Stimulated activated CD8-positive, alpha-beta memory T cell treated with anti-CD3 and anti-CD28 coated beads, Interleukin-12 subunit alpha, Interleukin-12 subunit beta, amount 100 ng/mL, for 1 hour (primary cell): ENCODE results near the gene JARID2.
"Not testable (repeated sequence)": the region's sequence is repeated elsewhere in the genome, so short reads cannot be mapped to it uniquely, and the experiment has no call there.

Experiments
- DNase-seq: peaks from one replicate; pipeline ENCODE4 v3.0.0-alpha.2; 2020; ENCODE audit warnings: low read depth

The JARID2 gene

GRCh38 chr6:15289456-15289855 is 43.6 kb downstream of the JARID2 start:
- DNase-seq = not testable (repeated sequence)

- no peak for DNase-seq
Observed at GRCh38 chr6:15290067-15290680, 44.3 kb downstream of the JARID2 start.

GRCh38 chr6:15290962-15291704 is 45.3 kb downstream of the JARID2 start:
- no peak for DNase-seq

GRCh38 chr6:15292721-15293302 is 46.9 kb downstream of the JARID2 start:
- DNase-seq = no peak

GRCh38 chr6:15293674-15294073 is 47.8 kb downstream of the JARID2 start:
- DNase-seq = no peak

- no peak for DNase-seq
Observed at GRCh38 chr6:15294504-15294903, 48.6 kb downstream of the JARID2 start.

GRCh38 chr6:15296249-15296648 is 50.4 kb downstream of the JARID2 start:
- no peak for DNase-seq

GRCh38 chr6:15296735-15297134 is 50.9 kb downstream of the JARID2 start:
- no peak for DNase-seq

- DNase-seq = not testable (repeated sequence)
Observed at GRCh38 chr6:15297167-15297566, 51.3 kb downstream of the JARID2 start.

GRCh38 chr6:15297895-15298590 is 52.2 kb downstream of the JARID2 start:
- DNase-seq = no peak

- peak; percentile 28 for DNase-seq
Observed at GRCh38 chr6:15299430-15300131, 53.7 kb downstream of the JARID2 start.

- DNase-seq = no peak
Observed at GRCh38 chr6:15301179-15302006, 55.5 kb downstream of the JARID2 start.

- no peak for DNase-seq
Observed at GRCh38 chr6:15303162-15303919, 57.5 kb downstream of the JARID2 start.

GRCh38 chr6:15303920-15304291 is 58.0 kb downstream of the JARID2 start:
- no peak for DNase-seq

GRCh38 chr6:15304337-15305042 is 58.6 kb downstream of the JARID2 start:
- DNase-seq = no peak

GRCh38 chr6:15305496-15305895 is 59.6 kb downstream of the JARID2 start:
- no peak for DNase-seq

GRCh38 chr6:15305909-15306308 is 60.0 kb downstream of the JARID2 start:
- DNase-seq = no peak

GRCh38 chr6:15308435-15309213 is 62.8 kb downstream of the JARID2 start:
- no peak for DNase-seq
